Nephron progenitor cell (in vitro differentiated cells): ENCODE measurements around the gene CDC7.

Experiments
- DNase-seq: peaks from one replicate; pipeline ENCODE4 v3.0.0; 2021
- H3K27ac Mint-ChIP-seq: 2 replicates; pipeline ENCODE4 v1.8.0; 2021; ENCODE audit warnings: mild to moderate bottlenecking, moderate library complexity, mixed read lengths
- H3K27me3 Mint-ChIP-seq: 2 replicates; pipeline ENCODE4 v1.8.0; 2021; ENCODE audit warnings: mild to moderate bottlenecking, low read depth, mixed read lengths; ENCODE audit not compliant: poor library complexity
- H3K36me3 Mint-ChIP-seq: 2 replicates; pipeline ENCODE4 v1.8.0; 2021; ENCODE audit warnings: low read depth, mixed read lengths
- H3K4me1 Mint-ChIP-seq: 2 replicates; pipeline ENCODE4 v1.8.0; 2021; ENCODE audit warnings: mixed read lengths
- H3K4me3 Mint-ChIP-seq: 2 replicates; pipeline ENCODE4 v1.8.0; 2021; ENCODE audit warnings: mild to moderate bottlenecking, moderate library complexity, mixed read lengths
- H3K9me3 Mint-ChIP-seq: 2 replicates; pipeline ENCODE4 v1.8.0; 2021; ENCODE audit warnings: mild to moderate bottlenecking, moderate library complexity, mixed read lengths
- CTCF ChIP-seq: fragments of 200-600 bp; sonication (generic); IDR thresholded peaks from 2 replicates; pipeline ENCODE4 v1.5.0; 2021; ENCODE audit warnings: antibody characterized with exemption

The CDC7 gene

DNA sequence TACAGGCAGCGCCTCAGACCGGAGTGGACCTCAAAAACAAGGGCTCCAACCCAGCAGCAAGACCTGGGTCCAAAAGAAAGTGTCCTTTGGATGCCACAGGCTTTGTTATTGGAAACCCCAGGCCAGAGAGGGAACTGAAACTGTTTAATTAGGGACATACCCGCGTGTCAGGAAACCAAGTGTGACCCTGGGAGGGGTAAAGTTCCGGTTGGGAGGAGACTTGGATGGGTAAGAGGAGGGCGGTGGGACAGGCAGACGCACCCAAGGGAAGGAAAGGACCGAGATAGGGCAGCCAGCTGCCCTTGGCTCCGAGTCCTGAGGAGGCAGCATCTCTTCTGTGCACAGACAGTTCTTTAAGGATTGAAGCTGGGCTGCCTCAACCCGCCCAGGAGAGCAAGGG is 71.4 kb downstream of the CDC7 start:
- H3K36me3 Mint-ChIP-seq, result no peaks in the 10 kb centered on the region
- H3K27ac Mint-ChIP-seq, result no peak overlapping the region
- DNase-seq, result no peak
- H3K27me3 Mint-ChIP-seq, result peaks cover 5% of the 10 kb centered on the region
- no peaks in the 10 kb centered on the region for H3K9me3 Mint-ChIP-seq
- H3K4me3 Mint-ChIP-seq, result no peak overlapping the region
- H3K4me1 Mint-ChIP-seq, result peaks cover 11% of the 10 kb centered on the region
- no peak for TF ChIP-seq CTCF
